GM12878 (cell line): ENCODE results near the gene FBXO7. TPM values are rescaled to one million over a fixed set of nuclear protein-coding genes. Genes with fewer than 3 reads are reported as not detected.

ENCODE experiments used
- ATAC-seq: fragments of 200-7000 bp; cut with Tn5 transposase; 3 replicates; pipeline ENCODE4 v1.9.1; 2020; ENCODE audit warnings: mild to moderate bottlenecking, moderate library complexity
- BruUV-seq: library from RNA; stranded (reverse); fragments of 400-500 nt; replicated peaks from 2 replicates; lab custom pipeline; 2021; lab: Mats Ljungman, UMichigan
- CTCF ChIA-PET: fragments of 300-600 bp; sonication (Branson Sonifier 250); formaldehyde crosslinking; extraction: SDS; loops from one replicate; lab custom pipeline; 2021; ENCODE audit warnings: inconsistent platforms; lab: Yijun Ruan, JAX
- POLR2A ChIA-PET: fragments of 350-600 bp; formaldehyde crosslinking; extraction: SDS; loops from one replicate; lab custom pipeline; 2021; ENCODE audit warnings: inconsistent platforms; lab: Charles Lee
- RAD21 ChIA-PET: fragments of 300-600 bp; sonication (Branson Sonifier 250); formaldehyde crosslinking; loops from one replicate; lab custom pipeline; 2023; ENCODE audit warnings: antibody characterized with exemption; ENCODE audit not compliant: unreplicated experiment; lab: Charles Lee
- SMC1A ChIA-PET: fragments of 300-600 bp; sonication (Branson Sonifier 250); formaldehyde crosslinking; loops from one replicate; lab custom pipeline; 2023; ENCODE audit not compliant: unreplicated experiment, uncharacterized antibody; lab: Charles Lee
- DNase-seq: peaks from one replicate; pipeline ENCODE4 v3.0.0-alpha.2; 2011; ENCODE audit warnings: low read depth, low spot score
- FAIRE-seq: peaks from 3 replicates; lab custom pipeline; 2011; peaks lifted over from hg19 to GRCh38; lab: Jason Lieb, UNC
- H2AFZ ChIP-seq: 2 replicates; pipeline ENCODE4 v1.6.0; 2011; ENCODE audit warnings: low read depth, low read length, control low read depth; ENCODE audit not compliant: control insufficient read depth
- H3K27ac ChIP-seq: 2 replicates; pipeline ENCODE4 v1.5.1; 2011; ENCODE audit warnings: control low read depth; ENCODE audit not compliant: control insufficient read depth, insufficient read depth
- H3K27me3 ChIP-seq, 2 experiments: replicated peaks in 1 of 2; 2 replicates each; pipeline versions ENCODE4 v1.6.0 to v1.6.1; 2011; ENCODE audit warnings: low read length in 1 of 2; ENCODE audit not compliant: control insufficient read depth in 2 of 2, insufficient read depth in 2 of 2
- H3K36me3 ChIP-seq, 2 experiments: 2 replicates each; pipeline ENCODE4 v1.5.1; 2011; ENCODE audit warnings: low read length in 1 of 2; ENCODE audit not compliant: control insufficient read depth in 2 of 2, insufficient read depth in 2 of 2
- H3K4me1 ChIP-seq: 2 replicates; pipeline ENCODE4 v1.6.1; 2011; ENCODE audit warnings: mild to moderate bottlenecking, low read length, moderate library complexity, mixed read lengths; ENCODE audit not compliant: control insufficient read depth, insufficient read depth
- H3K4me2 ChIP-seq: 2 replicates; pipeline ENCODE4 v1.6.0; 2011; ENCODE audit warnings: control low read depth; ENCODE audit not compliant: control insufficient read depth, insufficient read depth
- H3K4me3 ChIP-seq: fragments of 200-600 bp; sonication (generic); 2 replicates; pipeline ENCODE4 v1.5.1; 2016
- H3K79me2 ChIP-seq: 2 replicates; pipeline ENCODE4 v1.6.0; 2011; ENCODE audit warnings: low read length; ENCODE audit not compliant: control insufficient read depth, insufficient read depth
- H3K9ac ChIP-seq: 2 replicates; pipeline ENCODE4 v1.8.0; 2011; ENCODE audit warnings: low read length, control low read depth, mixed read lengths; ENCODE audit not compliant: control insufficient read depth, insufficient read depth
- H3K9me3 ChIP-seq: replicated peaks from 3 replicates; pipeline ENCODE4 v1.5.1; 2011; ENCODE audit warnings: mild to moderate bottlenecking, low read length; ENCODE audit not compliant: control insufficient read depth, insufficient read depth
- H4K20me1 ChIP-seq: 2 replicates; pipeline ENCODE4 v1.6.0; 2011; ENCODE audit not compliant: control insufficient read depth, insufficient read depth
- BHLHE40 ChIP-seq, 2 experiments: fragments of 450-650 bp in 1 of 2; IDR thresholded peaks; 2 replicates each; pipeline ENCODE4 v1.6.1; 2011 to 2017; ENCODE audit warnings: low read depth in 2 of 2, borderline replicate concordance in 1 of 2, improper control_type of control experiment in 1 of 2, low read length in 1 of 2, mild to moderate bottlenecking in 1 of 2
- EP300 ChIP-seq, 2 experiments: fragments of 150-350 bp in 1 of 2; IDR thresholded peaks; 2 replicates each; pipeline ENCODE4 v1.6.1; 2011 to 2012; ENCODE audit warnings: low read depth in 2 of 2, low read length in 2 of 2, borderline replicate concordance in 1 of 2, improper control_type of control experiment in 1 of 2, inconsistent platforms in 1 of 2; ENCODE audit not compliant: control insufficient read depth in 1 of 2
- ESRRA ChIP-seq: IDR thresholded peaks from 2 replicates; pipeline ENCODE4 v1.6.1; 2012; ENCODE audit warnings: mild to moderate bottlenecking, low read length, improper control_type of control experiment
- FOXK2 ChIP-seq: fragments of 450-650 bp; IDR thresholded peaks from 2 replicates; pipeline ENCODE4 v1.6.1; 2017; ENCODE audit warnings: mild to moderate bottlenecking, moderate library complexity
- JUND ChIP-seq: IDR thresholded peaks from 2 replicates; pipeline ENCODE4 v1.6.1; 2012; ENCODE audit warnings: low read depth, mild to moderate bottlenecking, low read length, improper control_type of control experiment, moderate library complexity
- REST ChIP-seq: IDR thresholded peaks from 2 replicates; pipeline ENCODE4 v1.6.1; 2012; ENCODE audit warnings: mild to moderate bottlenecking, low read depth, low read length
- SMC3 ChIP-seq: IDR thresholded peaks from 2 replicates; pipeline ENCODE4 v1.6.1; 2011; ENCODE audit warnings: low read length, improper control_type of control experiment, borderline replicate concordance
- YBX1 ChIP-seq: fragments of 450-650 bp; IDR thresholded peaks from 2 replicates; pipeline ENCODE4 v1.6.1; 2016; ENCODE audit warnings: antibody characterized with exemption
- ZNF384 ChIP-seq: IDR thresholded peaks from 2 replicates; pipeline ENCODE4 v1.6.1; 2012; ENCODE audit warnings: low read depth, mild to moderate bottlenecking, low read length, improper control_type of control experiment, borderline replicate concordance
- WGBS: methylation state at CpG from one replicate; pipeline ENCODE4 v1.1.6; 2016; ENCODE audit warnings: low lambda C conversion rate; ENCODE audit not compliant: insufficient replicate concordance, insufficient coverage; ENCODE audit errors: missing lambda C conversion rate; 5-methylcytosine and 5-hydroxymethylcytosine counted together
- in situ Hi-C: fragments of 300-500 bp; cut with MboI; formaldehyde crosslinking; loops from 9 replicates; pipeline ENCODE4 v1.14.3; 2018; ENCODE audit warnings: mixed read lengths
- intact Hi-C: fragments of 100-400 bp; cut with micrococcal nuclease; formaldehyde crosslinking; loops from one replicate; pipeline ENCODE4 v1.14.2; 2022; ENCODE audit not compliant: unreplicated experiment
- polyA plus RNA-seq, 11 experiments: library from polyadenylated mRNA; depleted of rRNA in 4 of 11; unstranded in 6 of 11; stranded (reverse) in 5 of 11; fragments of >200 nt; fragmentation: Nextera tagmentation in 4 of 11; fragmentation: Illumina TruSeq in 1 of 11; extraction: Ambion mirVana in 4 of 11; extraction: Trizol in 1 of 11; gene quantifications; 1 replicate in 1 of 11; 2 replicates in 10 of 11; pipeline versions ENCODE4 v1.2.1 to v1.2.3, GENCODE V29; 2011 to 2016; ENCODE audit warnings: inconsistent platforms in 2 of 11, missing spikeins in 2 of 11, low read depth in 1 of 11
- total RNA-seq, 4 experiments: library from RNA; depleted of rRNA in 3 of 4; stranded (reverse); fragments of >200 nt in 3 of 4; fragmentation: Illumina TruSeq in 1 of 4; extraction: Trizol in 1 of 4; gene quantifications; 2 replicates each; pipeline versions ENCODE4 v1.2.1 to v1.2.3, GENCODE V29; 2013 to 2021
- TF ChIP-seq, protein P1 (sequence below): fragments of 450-650 bp; IDR thresholded peaks from 2 replicates; pipeline ENCODE4 v1.6.1; 2017; ENCODE audit warnings: antibody characterized with exemption, mild to moderate bottlenecking, moderate library complexity

Gene FBXO7
- total and polyA plus RNA-seq, 10 of the 15 experiments (the other 5 are each of a cell fraction or from before 2014, with no cell fraction given): 37.3 to 192 (median 110) TPM

DNA sequence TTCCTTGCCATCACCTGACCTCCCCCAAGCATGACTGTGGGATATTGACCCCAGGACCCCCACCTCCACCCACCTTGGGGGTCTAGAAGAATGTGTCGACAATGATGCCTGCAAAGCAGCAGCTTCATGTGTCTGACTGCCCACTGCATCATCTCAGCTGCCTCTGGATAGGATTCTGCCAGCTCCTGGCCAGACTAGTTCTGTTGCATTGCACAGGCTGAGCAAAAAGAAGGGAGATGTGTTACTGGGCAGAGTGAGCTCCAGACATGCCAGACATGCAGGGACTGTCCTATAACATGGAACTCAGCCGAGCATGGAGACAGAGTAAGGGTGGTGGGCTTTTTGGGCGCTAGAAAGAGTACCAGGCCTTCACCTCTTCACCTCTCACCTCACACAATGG lies 36.7 kb downstream of the FBXO7 start:
- Histone ChIP-seq H3K9me3 (no peaks in the 10 kb centered on the region), H2AFZ (no peak overlapping the region), H3K27ac (no peak overlapping the region), H3K27me3 (no peaks in the 10 kb centered on the region), H4K20me1 (no peaks in the 10 kb centered on the region), H3K4me3 (no peak overlapping the region), H3K36me3 (no peaks in the 10 kb centered on the region), H3K4me2 (no peak overlapping the region), H3K9ac (no peak overlapping the region), H3K4me1 (no peaks in the 10 kb centered on the region), H3K79me2 (no peaks in the 10 kb centered on the region)
- ATAC-seq (no peak), DNase-seq (no peak), FAIRE-seq (no peak)
- CTCF ChIA-PET: no interaction called here
- in situ Hi-C loops: no loop called here
- WGBS: 11% methylated on average over 3 of the region's 3 CpGs
- POLR2A ChIA-PET: no interaction called here
- BruUV-seq: no TSS peak
- RAD21 ChIA-PET: no interaction called here
- TF ChIP-seq FOXK2 (no peak), JUND (no peak), SMC3 (no peak), YBX1 (no peak), ZNF384 (no peak), ESRRA (no peak), REST (no peak), BHLHE40 (IDR thresholded peaks at IDR 0.05; ENCODE audit: borderline replicate concordance in 1 of 2, low read depth in 2 of 2, low read length in 1 of 2) (no peak), EP300 (IDR thresholded peaks at IDR 0.05; ENCODE audit: borderline replicate concordance in 1 of 2, control insufficient read depth in 1 of 2, low read depth in 2 of 2, low read length in 2 of 2) (no peak)
- TF ChIP-seq, protein P1, sequence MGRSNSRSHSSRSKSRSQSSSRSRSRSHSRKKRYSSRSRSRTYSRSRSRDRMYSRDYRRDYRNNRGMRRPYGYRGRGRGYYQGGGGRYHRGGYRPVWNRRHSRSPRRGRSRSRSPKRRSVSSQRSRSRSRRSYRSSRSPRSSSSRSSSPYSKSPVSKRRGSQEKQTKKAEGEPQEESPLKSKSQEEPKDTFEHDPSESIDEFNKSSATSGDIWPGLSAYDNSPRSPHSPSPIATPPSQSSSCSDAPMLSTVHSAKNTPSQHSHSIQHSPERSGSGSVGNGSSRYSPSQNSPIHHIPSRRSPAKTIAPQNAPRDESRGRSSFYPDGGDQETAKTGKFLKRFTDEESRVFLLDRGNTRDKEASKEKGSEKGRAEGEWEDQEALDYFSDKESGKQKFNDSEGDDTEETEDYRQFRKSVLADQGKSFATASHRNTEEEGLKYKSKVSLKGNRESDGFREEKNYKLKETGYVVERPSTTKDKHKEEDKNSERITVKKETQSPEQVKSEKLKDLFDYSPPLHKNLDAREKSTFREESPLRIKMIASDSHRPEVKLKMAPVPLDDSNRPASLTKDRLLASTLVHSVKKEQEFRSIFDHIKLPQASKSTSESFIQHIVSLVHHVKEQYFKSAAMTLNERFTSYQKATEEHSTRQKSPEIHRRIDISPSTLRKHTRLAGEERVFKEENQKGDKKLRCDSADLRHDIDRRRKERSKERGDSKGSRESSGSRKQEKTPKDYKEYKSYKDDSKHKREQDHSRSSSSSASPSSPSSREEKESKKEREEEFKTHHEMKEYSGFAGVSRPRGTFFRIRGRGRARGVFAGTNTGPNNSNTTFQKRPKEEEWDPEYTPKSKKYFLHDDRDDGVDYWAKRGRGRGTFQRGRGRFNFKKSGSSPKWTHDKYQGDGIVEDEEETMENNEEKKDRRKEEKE: no peak
- intact Hi-C loops: no loop called here
- SMC1A ChIA-PET: interaction anchor here (0.6 kb wide), 1 partner anchor 63 kb away, joined by 3 read pairs; no protein-coding TSS in a partner anchor
